Ecto neural progenitor cell (in vitro differentiated cells): ENCODE data around the gene CYP26B1.

Source experiments
- DNase-seq: peaks from one replicate; pipeline ENCODE4 v3.0.0-alpha.2; 2018; ENCODE audit warnings: low spot score

The CYP26B1 gene

GRCh38 chr2:72082021-72082601 lies 65.6 kb downstream of the CYP26B1 start:
- DNase-seq = no peak

- DNase-seq = no peak
Measured at GRCh38 chr2:72081451-72081850, 66.2 kb downstream of the CYP26B1 start.

DNA sequence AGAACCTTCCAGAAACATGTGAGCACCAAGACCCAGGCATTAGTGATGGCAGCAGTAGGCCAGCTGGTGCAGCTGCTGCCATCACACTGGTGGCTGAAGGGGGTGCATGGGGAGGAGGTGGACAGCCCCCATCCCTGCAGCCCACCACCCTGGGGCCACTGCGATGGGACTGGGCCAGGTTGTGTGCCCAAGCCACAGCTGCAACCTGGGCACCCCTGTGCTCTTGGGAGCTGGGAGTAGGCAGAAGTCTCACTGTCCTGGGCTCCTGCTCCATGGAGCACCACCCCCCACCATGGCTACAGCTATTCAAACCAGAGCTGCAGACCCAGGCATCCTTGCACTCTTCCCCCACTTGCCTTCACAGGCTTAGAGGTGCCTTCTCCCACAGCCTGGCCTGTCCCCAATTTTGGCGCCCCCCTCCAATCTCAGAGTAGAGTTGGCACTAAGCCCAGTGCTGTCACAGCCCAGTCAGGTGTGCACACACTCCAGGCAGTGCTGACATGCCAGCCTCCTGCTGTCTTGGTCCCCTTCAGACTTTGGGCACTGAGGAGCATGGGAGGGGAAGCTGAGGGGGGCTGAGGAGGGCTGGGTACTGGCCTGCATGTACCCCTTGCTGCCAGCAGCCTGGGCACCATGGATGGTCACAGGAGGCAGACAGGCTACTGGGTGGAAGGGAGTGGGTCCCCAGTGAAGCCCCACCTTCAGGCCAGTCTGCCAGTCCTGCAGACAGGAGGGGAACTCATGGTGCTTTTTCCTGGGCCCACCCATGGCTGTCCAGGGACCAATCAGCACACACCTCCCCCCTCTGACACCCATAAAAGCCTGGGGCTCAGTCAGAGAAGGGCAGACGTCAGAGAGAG lies 67.1 kb downstream of the CYP26B1 start:
- no peak for DNase-seq
